HepG2 (cell line): ENCODE data around the gene THADA. TPM values are rescaled to one million over a fixed set of nuclear protein-coding genes. Genes with fewer than 3 reads are reported as not detected.

Experiments used
- ELF4 ChIP-seq: sonication (generic); formaldehyde crosslinking; IDR thresholded peaks from 2 replicates; pipeline ENCODE4 v1.5.0; 2020; ENCODE audit warnings: missing genetic modification reagents, mild to moderate bottlenecking, moderate library complexity, borderline replicate concordance
- HNRNPL ChIP-seq: fragments of 200-400 bp; formaldehyde crosslinking; IDR thresholded peaks from 2 replicates; pipeline ENCODE4 v1.6.1; 2017; ENCODE audit warnings: mild to moderate bottlenecking, low read depth, low read length
- HNRNPLL ChIP-seq: fragments of 200-400 bp; formaldehyde crosslinking; IDR thresholded peaks from 2 replicates; pipeline ENCODE4 v1.6.1; 2017; ENCODE audit warnings: mild to moderate bottlenecking, low read depth, low read length; ENCODE audit not compliant: poor library complexity, severe bottlenecking
- KDM5A ChIP-seq: fragments of 200-600 bp; sonication (generic); IDR thresholded peaks from 2 replicates; pipeline ENCODE4 v1.7.0; 2018; ENCODE audit warnings: antibody characterized with exemption, mild to moderate bottlenecking, low read length, borderline replicate concordance
- KLF13 ChIP-seq: sonication (generic); formaldehyde crosslinking; IDR thresholded peaks from 2 replicates; pipeline ENCODE4 v1.4.0; 2020; ENCODE audit warnings: mild to moderate bottlenecking, missing genetic modification reagents
- KLF15 ChIP-seq: sonication (generic); formaldehyde crosslinking; IDR thresholded peaks from 2 replicates; pipeline ENCODE4 v1.8.1; 2023; ENCODE audit warnings: borderline replicate concordance, mild to moderate bottlenecking, inconsistent platforms, missing genetic modification reagents, mixed read lengths
- MBNL3 ChIP-seq: fragments of 250-450 bp; sonication (Bioruptor Pico); conservative IDR thresholded peaks from 2 replicates; pipeline ENCODE4 v1.8.0; 2022; ENCODE audit warnings: mild to moderate bottlenecking, inconsistent platforms
- MEIS1 ChIP-seq: sonication (generic); formaldehyde crosslinking; IDR thresholded peaks from 2 replicates; pipeline ENCODE4 v1.9.0; 2021; ENCODE audit warnings: mild to moderate bottlenecking, missing genetic modification reagents, moderate library complexity, borderline replicate concordance
- PITX1 ChIP-seq: sonication (generic); formaldehyde crosslinking; IDR thresholded peaks from 2 replicates; pipeline ENCODE4 v1.5.1; 2020; ENCODE audit warnings: mild to moderate bottlenecking, missing genetic modification reagents
- SCMH1 ChIP-seq: sonication (generic); formaldehyde crosslinking; IDR thresholded peaks from 2 replicates; pipeline ENCODE4 v1.9.0; 2021; ENCODE audit warnings: missing genetic modification reagents, mild to moderate bottlenecking, borderline replicate concordance
- SMYD3 ChIP-seq: sonication (generic); formaldehyde crosslinking; IDR thresholded peaks from 2 replicates; pipeline ENCODE4 v1.8.1; 2023; ENCODE audit warnings: mild to moderate bottlenecking, missing genetic modification reagents
- TCF12 ChIP-seq, 2 experiments: fragments of 450-650 bp in 1 of 2; sonication (generic) in 1 of 2; formaldehyde crosslinking in 1 of 2; IDR thresholded peaks; 2 replicates each; pipeline versions ENCODE4 v1.6.1 to v1.8.0; 2017 to 2022; ENCODE audit warnings: antibody characterized with exemption in 1 of 2, mild to moderate bottlenecking in 1 of 2, missing genetic modification reagents in 1 of 2, moderate library complexity in 1 of 2
- THAP11 ChIP-seq: IDR thresholded peaks from 2 replicates; pipeline ENCODE4 v1.6.1; 2016; ENCODE audit warnings: missing biosample characterization, missing genetic modification reagents
- ZBTB3 ChIP-seq: sonication (generic); formaldehyde crosslinking; IDR thresholded peaks from 2 replicates; pipeline ENCODE4 v1.4.0; 2020; ENCODE audit warnings: low read depth, mild to moderate bottlenecking, moderate library complexity, missing genetic modification reagents, borderline replicate concordance
- ZBTB34 ChIP-seq: sonication (generic); formaldehyde crosslinking; IDR thresholded peaks from 2 replicates; pipeline ENCODE4 v1.8.0; 2022; ENCODE audit warnings: mild to moderate bottlenecking, missing genetic modification reagents
- ZBTB42 ChIP-seq: sonication (generic); formaldehyde crosslinking; IDR thresholded peaks from 2 replicates; pipeline ENCODE4 v1.5.0; 2020; ENCODE audit warnings: mild to moderate bottlenecking, missing genetic modification reagents
- ZFP36L1 ChIP-seq: sonication (generic); formaldehyde crosslinking; IDR thresholded peaks from 2 replicates; pipeline ENCODE4 v1.8.0; 2022; ENCODE audit warnings: mild to moderate bottlenecking, missing genetic modification reagents, moderate library complexity
- ZHX2 ChIP-seq, 2 experiments: sonication (generic) in 1 of 2; formaldehyde crosslinking in 1 of 2; IDR thresholded peaks; 2 replicates each; pipeline versions ENCODE4 v1.6.1 to v1.9.0; 2014 to 2022; ENCODE audit warnings: antibody characterized with exemption in 1 of 2, borderline replicate concordance in 1 of 2, inconsistent platforms in 1 of 2, low read depth in 1 of 2, missing genetic modification reagents in 1 of 2
- ZNF552 ChIP-seq: sonication (generic); formaldehyde crosslinking; IDR thresholded peaks from 2 replicates; pipeline ENCODE4 v1.9.0; 2022; ENCODE audit warnings: missing genetic modification reagents, mild to moderate bottlenecking, borderline replicate concordance
- ZNF639 ChIP-seq: conservative IDR thresholded peaks from 2 replicates; pipeline ENCODE4 v1.6.1; 2018; ENCODE audit warnings: missing genetic modification reagents
- polyA plus RNA-seq, 8 experiments: library from polyadenylated mRNA; depleted of rRNA in 3 of 8; stranded (reverse) in 7 of 8; unstranded in 1 of 8; fragments of >200 nt; fragmentation: Illumina TruSeq in 4 of 8; extraction: Trizol in 4 of 8; gene quantifications; 2 replicates each; pipeline versions ENCODE4 v1.2.1 to v1.2.3, GENCODE V29; 2011 to 2016; ENCODE audit warnings: low read depth in 4 of 8, missing spikeins in 1 of 8, mixed read lengths in 1 of 8; ENCODE audit not compliant: insufficient read depth in 1 of 8
- total RNA-seq, 5 experiments: library from RNA; depleted of rRNA; stranded (reverse); fragments of >200 nt; fragmentation: Illumina TruSeq; extraction: Trizol; gene quantifications; 2 replicates each; pipeline ENCODE4 v1.2.3, GENCODE V29; 2016; ENCODE audit warnings: low read depth in 1 of 5

THADA gene
- total and polyA plus RNA-seq, 2 of the 13 experiments (the other 11 are each of a cell fraction or from before 2014, with no cell fraction given) = 12.7 to 21.7 TPM

DNA sequence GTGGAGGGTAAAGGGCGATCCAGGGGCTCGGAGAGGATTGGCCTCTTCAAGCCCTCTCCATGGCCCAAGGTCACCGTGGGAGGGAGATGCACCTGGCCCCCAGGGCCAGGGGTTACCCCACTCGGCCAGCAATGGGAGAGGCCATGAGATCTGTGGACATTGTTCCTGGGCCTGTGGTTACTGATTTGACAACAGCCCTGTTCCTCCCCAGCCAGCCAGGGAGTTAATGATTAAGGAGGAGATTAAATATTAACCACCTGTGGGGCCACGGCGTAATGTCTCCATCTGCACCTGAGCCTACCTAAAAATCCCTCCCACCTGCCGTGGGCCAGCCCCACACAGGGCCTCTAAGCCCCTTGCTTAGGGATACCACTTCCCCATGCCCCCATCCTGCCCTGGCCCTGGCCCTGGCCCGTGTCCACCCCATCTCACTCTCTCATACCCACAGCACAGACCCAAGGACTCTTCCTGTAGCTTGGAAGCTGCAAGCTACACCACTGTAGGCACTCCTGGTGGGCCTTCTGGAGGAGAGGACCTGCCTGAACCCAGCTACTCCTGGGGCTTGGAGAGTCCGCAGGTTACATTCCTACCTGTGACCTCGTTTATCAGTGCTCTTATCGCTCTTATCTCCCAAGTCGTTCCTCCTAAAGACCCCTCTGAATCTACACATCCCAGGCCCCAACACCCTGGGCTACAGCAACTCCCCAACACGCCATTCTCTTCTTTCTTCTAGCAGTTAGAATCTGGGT, 401.5 kb downstream of the THADA start (continued):
- TF ChIP-seq ZFP36L1 (CRISPR knock-in tag) (peak; percentile 82; the same call in 1 of the 2 replicates), ELF4 (no peak), ZBTB42 (CRISPR knock-in tag) (no peak), KDM5A (no peak), SMYD3 (CRISPR knock-in tag) (peak; percentile 29; the same call in 1 of the 2 replicates), PITX1 (peak; percentile 95), ZBTB34 (CRISPR knock-in tag) (peak; percentile 20), KLF13 (CRISPR knock-in tag) (no peak), ZNF639 (CRISPR knock-in tag) (peak; percentile 36; the same call in 1 of the 2 replicates), HNRNPL (peak; percentile 83), ZNF552 (CRISPR knock-in tag) (no peak), TCF12 (IDR thresholded peaks at IDR 0.05) (no peak), TCF12 (CRISPR knock-in tag; IDR thresholded peaks at IDR 0.05) (peak; percentile 97), THAP11 (peak; percentile 77), SCMH1 (CRISPR knock-in tag) (no peak), MEIS1 (no peak), KLF15 (CRISPR knock-in tag) (0 out of 2 replicates have a peak, but pooled peaks have one; percentile 85), MBNL3 (no peak), HNRNPLL (peak; percentile 2), ZBTB3 (CRISPR knock-in tag) (no peak), ZHX2 (IDR thresholded peaks at IDR 0.05; ENCODE audit: low read depth) (no peak), ZHX2 (CRISPR knock-in tag; IDR thresholded peaks at IDR 0.05; ENCODE audit: borderline replicate concordance) (no peak)
